GM12878 (cell line): ENCODE data around the gene RHOF. TPM values are rescaled to one million over a fixed set of nuclear protein-coding genes. Genes with fewer than 3 reads are reported as not detected.

ENCODE experiments used
- ATAC-seq: fragments of 200-7000 bp; cut with Tn5 transposase; 3 replicates; pipeline ENCODE4 v1.9.1; 2020; ENCODE audit warnings: mild to moderate bottlenecking, moderate library complexity
- BruUV-seq: library from RNA; stranded (reverse); fragments of 400-500 nt; replicated peaks from 2 replicates; lab custom pipeline; 2021; lab: Mats Ljungman, UMichigan
- CTCF ChIA-PET: fragments of 300-600 bp; sonication (Branson Sonifier 250); formaldehyde crosslinking; extraction: SDS; loops from one replicate; lab custom pipeline; 2021; ENCODE audit warnings: inconsistent platforms; lab: Yijun Ruan, JAX
- POLR2A ChIA-PET: fragments of 350-600 bp; formaldehyde crosslinking; extraction: SDS; loops from one replicate; lab custom pipeline; 2021; ENCODE audit warnings: inconsistent platforms; lab: Charles Lee
- RAD21 ChIA-PET: fragments of 300-600 bp; sonication (Branson Sonifier 250); formaldehyde crosslinking; loops from one replicate; lab custom pipeline; 2023; ENCODE audit warnings: antibody characterized with exemption; ENCODE audit not compliant: unreplicated experiment; lab: Charles Lee
- SMC1A ChIA-PET: fragments of 300-600 bp; sonication (Branson Sonifier 250); formaldehyde crosslinking; loops from one replicate; lab custom pipeline; 2023; ENCODE audit not compliant: unreplicated experiment, uncharacterized antibody; lab: Charles Lee
- DNase-seq: peaks from one replicate; pipeline ENCODE4 v3.0.0-alpha.2; 2011; ENCODE audit warnings: low read depth, low spot score
- FAIRE-seq: peaks from 3 replicates; lab custom pipeline; 2011; peaks lifted over from hg19 to GRCh38; lab: Jason Lieb, UNC
- H2AFZ ChIP-seq: 2 replicates; pipeline ENCODE4 v1.6.0; 2011; ENCODE audit warnings: low read depth, low read length, control low read depth; ENCODE audit not compliant: control insufficient read depth
- H3K27ac ChIP-seq: 2 replicates; pipeline ENCODE4 v1.5.1; 2011; ENCODE audit warnings: control low read depth; ENCODE audit not compliant: control insufficient read depth, insufficient read depth
- H3K27me3 ChIP-seq, 2 experiments: replicated peaks in 1 of 2; 2 replicates each; pipeline versions ENCODE4 v1.6.0 to v1.6.1; 2011; ENCODE audit warnings: low read length in 1 of 2; ENCODE audit not compliant: control insufficient read depth in 2 of 2, insufficient read depth in 2 of 2
- H3K36me3 ChIP-seq, 2 experiments: 2 replicates each; pipeline ENCODE4 v1.5.1; 2011; ENCODE audit warnings: low read length in 1 of 2; ENCODE audit not compliant: control insufficient read depth in 2 of 2, insufficient read depth in 2 of 2
- H3K4me1 ChIP-seq: 2 replicates; pipeline ENCODE4 v1.6.1; 2011; ENCODE audit warnings: mild to moderate bottlenecking, low read length, moderate library complexity, mixed read lengths; ENCODE audit not compliant: control insufficient read depth, insufficient read depth
- H3K4me2 ChIP-seq: 2 replicates; pipeline ENCODE4 v1.6.0; 2011; ENCODE audit warnings: control low read depth; ENCODE audit not compliant: control insufficient read depth, insufficient read depth
- H3K4me3 ChIP-seq: fragments of 200-600 bp; sonication (generic); 2 replicates; pipeline ENCODE4 v1.5.1; 2016
- H3K79me2 ChIP-seq: 2 replicates; pipeline ENCODE4 v1.6.0; 2011; ENCODE audit warnings: low read length; ENCODE audit not compliant: control insufficient read depth, insufficient read depth
- H3K9ac ChIP-seq: 2 replicates; pipeline ENCODE4 v1.8.0; 2011; ENCODE audit warnings: low read length, control low read depth, mixed read lengths; ENCODE audit not compliant: control insufficient read depth, insufficient read depth
- H3K9me3 ChIP-seq: replicated peaks from 3 replicates; pipeline ENCODE4 v1.5.1; 2011; ENCODE audit warnings: mild to moderate bottlenecking, low read length; ENCODE audit not compliant: control insufficient read depth, insufficient read depth
- H4K20me1 ChIP-seq: 2 replicates; pipeline ENCODE4 v1.6.0; 2011; ENCODE audit not compliant: control insufficient read depth, insufficient read depth
- BRCA1 ChIP-seq: IDR thresholded peaks from 2 replicates; pipeline ENCODE4 v1.6.1; 2011; ENCODE audit warnings: low read depth, low read length, improper control_type of control experiment
- EGR1 ChIP-seq, 2 experiments: IDR thresholded peaks; 1 replicate in 1 of 2; 2 replicates in 1 of 2; pipeline ENCODE4 v1.6.1; 2011 to 2012; ENCODE audit warnings: low read depth in 2 of 2, low read length in 2 of 2, borderline replicate concordance in 1 of 2, mild to moderate bottlenecking in 1 of 2, moderate library complexity in 1 of 2
- HDGF ChIP-seq: fragments of 450-650 bp; IDR thresholded peaks from 2 replicates; pipeline ENCODE4 v1.6.1; 2016; ENCODE audit warnings: antibody characterized with exemption
- JUNB ChIP-seq: IDR thresholded peaks from 2 replicates; pipeline ENCODE4 v1.6.1; 2016; ENCODE audit warnings: antibody characterized with exemption, mild to moderate bottlenecking
- JUND ChIP-seq: IDR thresholded peaks from 2 replicates; pipeline ENCODE4 v1.6.1; 2012; ENCODE audit warnings: low read depth, mild to moderate bottlenecking, low read length, improper control_type of control experiment, moderate library complexity
- MXI1 ChIP-seq: fragments of 150-350 bp; IDR thresholded peaks from 2 replicates; pipeline ENCODE4 v1.6.1; 2011; ENCODE audit warnings: low read depth, mild to moderate bottlenecking, inconsistent platforms, low read length, improper control_type of control experiment
- SKIL ChIP-seq: fragments of 450-650 bp; IDR thresholded peaks from 2 replicates; pipeline ENCODE4 v1.6.1; 2017; ENCODE audit warnings: mild to moderate bottlenecking, low read depth, inconsistent platforms; ENCODE audit not compliant: poor library complexity, severe bottlenecking
- SMC3 ChIP-seq: IDR thresholded peaks from 2 replicates; pipeline ENCODE4 v1.6.1; 2011; ENCODE audit warnings: low read length, improper control_type of control experiment, borderline replicate concordance
- SREBF1 ChIP-seq: IDR thresholded peaks from 2 replicates; pipeline ENCODE4 v1.6.1; 2012; ENCODE audit warnings: mild to moderate bottlenecking, low read length
- TCF7 ChIP-seq: IDR thresholded peaks from 2 replicates; pipeline ENCODE4 v1.6.1; 2014; ENCODE audit warnings: antibody characterized with exemption, borderline replicate concordance
- ZBED1 ChIP-seq: IDR thresholded peaks from 2 replicates; pipeline ENCODE4 v1.6.1; 2016; ENCODE audit warnings: borderline replicate concordance
- WGBS: methylation state at CpG from one replicate; pipeline ENCODE4 v1.1.6; 2016; ENCODE audit warnings: low lambda C conversion rate; ENCODE audit not compliant: insufficient replicate concordance, insufficient coverage; ENCODE audit errors: missing lambda C conversion rate; 5-methylcytosine and 5-hydroxymethylcytosine counted together
- in situ Hi-C: fragments of 300-500 bp; cut with MboI; formaldehyde crosslinking; loops from 9 replicates; pipeline ENCODE4 v1.14.3; 2018; ENCODE audit warnings: mixed read lengths
- intact Hi-C: fragments of 100-400 bp; cut with micrococcal nuclease; formaldehyde crosslinking; loops from one replicate; pipeline ENCODE4 v1.14.2; 2022; ENCODE audit not compliant: unreplicated experiment
- polyA plus RNA-seq, 11 experiments: library from polyadenylated mRNA; depleted of rRNA in 4 of 11; unstranded in 6 of 11; stranded (reverse) in 5 of 11; fragments of >200 nt; fragmentation: Nextera tagmentation in 4 of 11; fragmentation: Illumina TruSeq in 1 of 11; extraction: Ambion mirVana in 4 of 11; extraction: Trizol in 1 of 11; gene quantifications; 1 replicate in 1 of 11; 2 replicates in 10 of 11; pipeline versions ENCODE4 v1.2.1 to v1.2.3, GENCODE V29; 2011 to 2016; ENCODE audit warnings: inconsistent platforms in 2 of 11, missing spikeins in 2 of 11, low read depth in 1 of 11
- total RNA-seq, 4 experiments: library from RNA; depleted of rRNA in 3 of 4; stranded (reverse); fragments of >200 nt in 3 of 4; fragmentation: Illumina TruSeq in 1 of 4; extraction: Trizol in 1 of 4; gene quantifications; 2 replicates each; pipeline versions ENCODE4 v1.2.1 to v1.2.3, GENCODE V29; 2013 to 2021

Gene RHOF
- total and polyA plus RNA-seq, 10 of the 15 experiments (the other 5 are each of a cell fraction or from before 2014, with no cell fraction given): 6.1 to 78.7 (median 39.7) TPM

DNA sequence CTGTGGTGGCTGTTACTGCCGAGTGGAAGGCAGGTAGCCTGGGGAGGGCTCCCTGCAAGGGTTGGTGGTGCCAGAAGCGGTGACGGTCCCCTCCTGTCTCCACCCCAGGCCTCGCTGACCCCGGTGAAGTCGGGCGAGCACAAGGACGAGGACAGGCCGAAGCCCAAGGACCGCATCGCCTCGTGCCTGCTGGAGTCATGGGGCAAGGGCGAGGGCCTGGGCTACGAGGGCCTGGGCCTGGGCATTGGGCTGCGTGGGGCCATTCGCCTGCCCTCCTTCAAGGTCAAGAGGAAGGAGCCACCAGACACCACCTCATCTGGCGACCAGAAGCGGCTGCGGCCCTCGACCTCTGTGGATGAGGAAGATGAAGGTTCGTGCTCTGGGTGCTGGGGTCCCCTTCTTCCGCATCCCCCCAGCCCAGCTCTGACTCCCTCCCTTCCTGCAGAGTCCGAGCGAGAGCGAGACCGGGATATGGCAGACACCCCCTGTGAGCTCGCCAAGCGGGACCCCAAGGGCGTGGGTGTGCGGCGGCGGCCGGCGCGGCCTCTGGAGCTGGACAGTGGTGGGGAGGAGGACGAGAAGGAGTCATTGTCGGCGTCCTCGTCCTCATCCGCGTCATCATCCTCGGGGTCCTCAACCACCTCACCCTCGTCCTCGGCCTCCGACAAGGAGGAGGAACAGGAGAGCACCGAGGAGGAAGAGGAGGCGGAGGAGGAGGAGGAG is 23.6 kb upstream of the RHOF start:
- WGBS: 99% methylated on average over 27 of the region's 47 CpGs
- ATAC-seq (no peak), FAIRE-seq (no peak), DNase-seq (no peak)
- intact Hi-C loops (no loop called here), in situ Hi-C loops (no loop called here)
- Histone ChIP-seq H3K27ac (no peak overlapping the region), H3K4me1 (no peaks in the 10 kb centered on the region), H3K9ac (no peak overlapping the region), H3K9me3 (no peaks in the 10 kb centered on the region), H3K4me2 (no peak overlapping the region), H3K27me3 (no peaks in the 10 kb centered on the region), H3K36me3 (peaks cover 20 to 24% of the 10 kb centered on the region in 2 experiments; a peak in 3 of 4 replicates), H3K4me3 (no peak overlapping the region), H3K79me2 (peaks cover 17% of the 10 kb centered on the region), H4K20me1 (peaks cover 3% of the 10 kb centered on the region; the same call in 1 of the 2 replicates), H2AFZ (no peak overlapping the region)
- CTCF ChIA-PET: interaction anchor here (2.1 kb wide), 1 partner anchor 21 kb away, joined by 5 read pairs; no protein-coding TSS in a partner anchor
- POLR2A ChIA-PET: interaction anchor here (0.6 kb wide), 1 partner anchor 25 kb away, joined by 7 read pairs; no protein-coding TSS in a partner anchor
- RAD21 ChIA-PET: no interaction called here
- TF ChIP-seq JUND: no peak
- SMC1A ChIA-PET: no interaction called here
- BruUV-seq: TSS peak; percentile 47

DNA sequence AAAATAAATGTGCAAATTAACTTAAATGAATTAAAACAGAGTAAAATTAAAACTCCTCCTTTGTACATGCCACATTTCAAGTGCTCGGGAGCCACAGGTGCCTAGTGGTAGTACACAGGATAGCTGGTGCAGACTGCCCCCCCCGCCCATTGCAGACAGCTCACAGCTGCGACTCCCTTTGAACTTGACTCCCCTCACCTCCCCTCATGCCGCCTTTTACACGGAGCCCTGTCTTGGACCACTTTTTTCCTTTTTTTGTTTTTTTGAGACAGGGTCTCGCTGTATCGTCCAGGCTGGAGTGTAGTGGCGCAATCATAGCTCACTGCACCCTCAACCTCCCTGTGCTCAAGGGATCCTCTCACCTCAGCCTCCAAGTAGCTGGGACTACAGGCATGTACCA is 21.8 kb upstream of the RHOF start:
- ChIA-PET RAD21 (interaction anchor here (1.5 kb wide), 1 partner anchor 21 kb away, joined by 5 read pairs; no protein-coding TSS in a partner anchor), SMC1A (interaction anchor here (0.7 kb wide), 1 partner anchor 25 kb away, joined by 3 read pairs; no protein-coding TSS in a partner anchor), CTCF (interaction anchor here (0.6 to 2.1 kb wide), 4 partner anchors 9 to 174 kb away, joined by 3 to 13 read pairs (median 4); partner anchors contain the start of gene RHOF), POLR2A (interaction anchor here (0.7 kb wide), 1 partner anchor 679 kb away, joined by 5 read pairs; no protein-coding TSS in a partner anchor)
- Histone ChIP-seq H3K4me1 (peaks cover 7% of the 10 kb centered on the region), H3K36me3 (peaks cover 15 to 24% of the 10 kb centered on the region in 2 experiments; a peak in 3 of 4 replicates), H3K4me3 (no peak overlapping the region), H3K79me2 (peaks cover 28% of the 10 kb centered on the region), H3K9me3 (no peaks in the 10 kb centered on the region), H3K27me3 (no peaks in the 10 kb centered on the region), H3K4me2 (no peak overlapping the region), H3K27ac (no peak overlapping the region), H2AFZ (no peak overlapping the region), H4K20me1 (peaks cover 3% of the 10 kb centered on the region; the same call in 1 of the 2 replicates), H3K9ac (no peak overlapping the region)
- FAIRE-seq (no peak), DNase-seq (no peak), ATAC-seq (no peak)
- BruUV-seq: no TSS peak
- in situ Hi-C loops (no loop called here), intact Hi-C loops (no loop called here)
- WGBS: 91% methylated on average over 8 of the region's 8 CpGs
- no peak for TF ChIP-seq TCF7
- TF ChIP-seq MXI1: no peak
- no peak for TF ChIP-seq SREBF1
- TF ChIP-seq HDGF: no peak
- TF ChIP-seq EGR1 (IDR thresholded peaks at IDR 0.05; ENCODE audit: borderline replicate concordance in 1 of 2, low read depth in 2 of 2, low read length in 2 of 2): no peak
- TF ChIP-seq ZBED1: no peak
- no peak for TF ChIP-seq JUNB
- TF ChIP-seq SKIL: no peak
- TF ChIP-seq SMC3: no peak
- TF ChIP-seq BRCA1: no peak
